ENCODE measurements around the gene PRSS21.

The PRSS21 gene

GRCh38 chr16:2843526-2843925 is 26.5 kb downstream of the PRSS21 start:
- no peak for DNase-seq (ENCODE audit: low spot score)

GRCh38 chr16:2845116-2845515 is 28.1 kb downstream of the PRSS21 start:
- DNase-seq (ENCODE audit: low spot score) = no peak

DNA sequence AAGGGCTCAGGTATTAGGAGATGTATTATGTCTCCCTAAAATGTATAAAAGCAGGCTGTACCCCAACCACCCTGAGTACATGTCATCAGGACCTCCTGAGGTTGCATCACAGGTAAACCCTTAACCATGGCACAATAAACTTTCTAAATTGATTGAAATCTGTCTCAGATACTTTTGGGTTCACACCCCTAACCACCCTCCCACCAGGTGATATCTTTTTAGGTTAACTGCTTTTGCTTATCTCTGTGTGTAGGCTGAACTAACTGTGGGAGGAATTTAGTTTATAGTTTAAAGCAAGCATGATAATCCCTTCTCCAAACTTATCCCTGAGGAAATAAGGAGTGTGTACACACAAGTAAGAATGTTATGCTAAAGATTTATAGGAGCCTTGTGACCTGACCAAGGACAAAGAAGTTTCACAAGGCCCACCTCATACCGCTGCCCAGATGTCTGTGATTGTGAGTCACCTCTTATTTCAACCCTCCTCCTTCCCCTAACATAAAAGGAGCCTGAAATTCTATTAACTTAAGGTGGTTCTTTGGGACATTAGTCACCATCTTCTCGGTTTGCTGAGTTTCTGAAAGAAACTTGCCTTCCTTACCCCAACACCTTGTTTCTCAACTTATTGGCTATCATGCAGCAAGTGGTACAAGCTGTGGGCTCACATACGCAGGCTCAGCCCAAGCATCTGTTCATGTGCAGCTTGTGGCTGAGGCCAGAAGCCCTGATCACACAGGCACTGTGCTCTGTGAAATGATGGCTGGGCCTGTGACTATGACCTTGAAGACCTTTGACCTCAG is 29.7 kb downstream of the PRSS21 start:
- no peak for DNase-seq (ENCODE audit: low spot score)

DNA sequence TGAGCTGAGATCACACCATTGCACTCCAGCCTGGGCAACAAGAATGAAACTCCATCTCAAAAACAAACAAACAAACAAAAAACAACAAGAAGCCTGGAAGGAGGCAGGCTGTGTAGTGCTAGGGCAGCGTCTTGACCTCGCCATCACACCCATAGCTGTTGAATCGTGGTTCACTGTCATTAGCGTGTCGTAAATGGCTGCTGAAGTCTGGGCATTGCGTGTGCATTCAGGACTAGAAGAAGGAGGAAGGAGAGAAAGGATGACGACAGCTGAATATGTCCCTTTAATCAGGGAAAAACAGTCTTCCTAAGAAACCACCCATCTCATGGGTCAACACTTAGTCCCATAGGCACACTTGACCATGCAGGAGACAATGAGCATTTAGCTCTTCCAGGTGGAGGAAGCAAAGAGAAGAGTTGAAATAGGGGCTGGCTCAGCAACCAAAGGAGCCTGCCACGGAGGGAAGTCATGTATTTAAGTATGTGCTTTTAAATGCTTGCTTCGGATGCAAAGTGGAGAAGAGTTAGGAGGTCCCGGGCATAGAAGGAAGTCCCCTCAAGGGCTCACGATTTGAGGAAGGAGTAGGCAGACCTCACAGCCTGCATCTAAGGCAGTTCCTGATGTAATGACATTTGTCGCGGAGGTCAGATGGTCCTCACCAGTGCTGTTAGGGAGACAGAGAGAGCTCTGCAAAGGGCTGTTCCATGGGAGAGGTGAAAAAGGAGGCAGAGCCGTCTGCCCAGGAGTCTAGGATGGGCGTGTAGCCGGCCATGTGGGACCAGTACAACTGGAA is 32.1 kb downstream of the PRSS21 start:
- no peak for DNase-seq (ENCODE audit: low spot score)

DNA sequence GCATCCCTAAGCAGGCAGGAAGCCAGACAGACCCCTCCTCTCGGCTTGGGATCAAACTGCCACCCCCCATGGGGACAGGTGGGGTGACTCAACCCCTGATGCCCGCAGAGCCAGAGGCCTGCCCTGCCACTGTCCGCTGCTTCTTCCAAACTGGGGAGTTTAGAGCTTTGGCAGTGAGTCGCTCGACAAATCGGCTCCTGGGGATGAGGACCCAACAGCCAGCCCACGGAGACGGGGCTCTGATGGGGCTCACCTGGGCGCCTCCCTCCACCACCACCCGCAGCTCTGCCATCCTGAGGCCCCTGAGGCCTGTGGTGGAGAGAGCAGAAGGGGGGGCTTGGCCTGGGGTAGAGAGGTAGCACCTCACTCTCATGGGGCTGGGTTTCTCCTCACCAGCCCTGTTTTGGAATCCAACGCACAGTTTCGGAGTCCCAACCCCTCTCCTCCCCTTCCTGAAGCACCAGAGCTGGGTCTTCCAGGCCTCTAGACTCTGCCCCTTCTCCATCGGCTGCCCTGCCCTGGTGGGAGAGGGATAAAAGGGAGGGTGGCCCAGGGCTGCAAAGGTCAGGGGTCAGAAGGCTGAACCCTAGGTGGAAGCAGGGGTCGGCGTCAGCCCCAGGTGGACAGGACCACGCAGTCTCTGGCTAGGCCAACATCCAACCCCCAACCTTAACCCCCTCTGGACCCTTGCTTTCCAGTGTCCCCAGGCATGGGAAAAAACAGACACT is 35.1 kb downstream of the PRSS21 start:
- no peak for DNase-seq (ENCODE audit: low spot score)

- DNase-seq (ENCODE audit: low spot score) = no peak
Measured at GRCh38 chr16:2852731-2853507, 35.9 kb downstream of the PRSS21 start.

GRCh38 chr16:2853531-2854073 is 36.6 kb downstream of the PRSS21 start:
- DNase-seq (ENCODE audit: low spot score) = no peak

- DNase-seq (ENCODE audit: low spot score) = no peak
Measured at GRCh38 chr16:2854700-2855309, 37.8 kb downstream of the PRSS21 start.

- no peak for DNase-seq (ENCODE audit: low spot score)
Measured at GRCh38 chr16:2855536-2855935, 38.5 kb downstream of the PRSS21 start.

DNA sequence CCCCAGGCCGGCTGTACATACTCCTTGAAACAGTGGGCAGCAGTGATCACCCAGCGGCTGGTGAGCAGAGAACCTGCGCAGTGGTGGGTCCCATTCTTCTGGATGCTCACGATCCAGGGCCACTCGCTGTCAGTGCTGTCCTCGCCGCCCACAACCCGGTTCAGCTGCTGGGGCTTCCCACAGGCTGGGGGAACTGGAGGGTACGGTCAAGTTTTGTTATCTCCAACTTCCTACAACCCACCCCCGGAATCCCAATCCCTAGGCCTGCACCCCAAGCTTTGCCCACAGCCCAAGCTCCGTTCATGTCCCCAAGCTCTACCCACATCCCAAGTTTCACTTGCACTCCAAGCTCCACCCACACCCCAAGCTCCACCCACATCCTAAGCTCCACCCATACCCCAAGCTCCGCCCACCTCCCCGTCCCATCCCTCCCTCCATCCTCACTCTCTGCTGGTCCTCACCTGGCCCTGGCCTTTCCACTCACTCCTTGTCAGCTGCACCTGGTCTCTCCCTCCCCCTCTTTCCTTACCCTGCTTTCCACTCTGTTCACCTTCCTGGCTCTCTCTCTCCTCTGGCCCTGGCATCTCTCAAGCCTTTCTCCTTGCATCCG is 39.1 kb downstream of the PRSS21 start:
- DNase-seq (ENCODE audit: low spot score) = no peak

DNA sequence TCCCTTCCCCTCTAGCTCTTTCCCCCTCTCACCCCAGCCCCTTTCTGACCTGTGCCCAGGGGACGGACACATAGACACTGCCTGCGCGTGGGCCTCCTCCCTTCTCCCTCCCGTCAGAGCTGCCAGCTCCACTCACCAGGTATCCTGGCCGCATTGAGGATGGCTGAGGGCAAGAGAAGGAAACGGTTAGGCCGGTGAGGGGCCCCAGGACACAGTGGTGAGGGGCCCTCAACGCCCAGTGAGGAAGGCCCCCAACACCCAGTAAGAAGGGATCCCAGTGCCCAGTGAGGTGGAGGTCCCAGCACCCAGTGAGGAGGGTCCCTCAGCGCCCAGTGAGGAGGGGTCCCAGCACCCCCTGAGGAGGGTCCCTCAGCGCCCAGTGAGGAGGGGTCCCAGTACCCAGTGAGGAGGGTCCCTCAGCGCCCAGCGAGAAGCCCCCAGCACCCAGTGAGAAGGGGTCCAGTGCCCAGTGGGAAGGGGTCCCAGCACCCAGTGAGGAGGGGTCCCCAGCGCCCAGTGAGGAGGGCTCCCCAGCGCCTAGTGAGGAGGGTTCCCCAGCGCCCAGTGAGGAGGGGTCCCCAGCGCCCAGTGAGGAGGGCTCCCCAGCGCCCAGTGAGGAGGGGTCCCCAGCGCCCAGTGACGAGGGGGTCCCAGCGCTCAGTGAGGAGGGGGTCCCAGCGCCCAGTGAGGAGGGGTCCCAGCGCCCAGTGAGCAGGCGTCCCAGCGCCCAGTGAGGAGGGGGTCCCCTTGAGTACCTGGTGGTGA is 39.8 kb downstream of the PRSS21 start:
- DNase-seq (ENCODE audit: low spot score) = no peak

DNA sequence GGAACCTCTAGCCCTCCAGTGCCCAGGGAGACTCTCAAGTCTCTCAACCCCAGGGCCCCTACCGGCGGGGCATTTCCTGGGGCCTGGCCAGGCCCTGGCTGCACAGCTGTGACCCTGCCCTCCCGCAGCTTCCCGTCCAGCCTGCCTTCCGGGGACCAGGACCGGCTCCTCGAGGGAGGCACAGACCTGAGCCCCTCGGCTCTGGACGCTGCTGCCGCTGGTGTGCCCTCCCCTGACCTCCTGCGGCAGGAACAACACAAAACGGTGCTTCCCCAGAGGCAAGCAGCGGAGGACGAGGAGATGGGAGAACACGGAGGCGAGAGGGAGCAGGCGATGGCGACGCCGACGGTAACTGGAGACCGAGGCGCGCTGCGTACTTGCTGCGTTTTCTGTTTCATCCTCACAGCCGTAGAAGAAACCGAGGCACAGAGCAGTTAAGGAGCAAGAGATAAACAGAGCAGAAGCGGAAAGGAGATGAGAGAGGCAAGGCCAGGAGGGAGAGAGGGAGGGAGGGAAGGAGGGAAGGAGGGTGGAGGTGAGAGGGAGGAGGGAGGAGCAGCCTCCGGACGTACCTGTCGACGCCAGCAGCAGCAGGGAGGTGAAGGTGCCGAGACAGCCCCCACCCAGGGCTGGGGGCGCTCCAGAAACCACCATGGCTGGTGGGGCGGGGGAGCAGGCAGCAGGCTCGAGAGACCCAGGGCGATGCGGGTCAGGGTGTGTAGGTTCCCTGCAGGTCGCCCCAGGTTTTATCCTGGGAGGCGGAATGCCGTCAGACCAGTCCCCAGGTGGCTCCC is 40.6 kb downstream of the PRSS21 start, which contains the start of gene PRSS22:
TSS of gene PRSS22 (minus strand) at position 720 of the 794 bp plus-strand sequence. CDS start at position 654, 66 bp downstream.
- no peak for DNase-seq (ENCODE audit: low spot score)

DNA sequence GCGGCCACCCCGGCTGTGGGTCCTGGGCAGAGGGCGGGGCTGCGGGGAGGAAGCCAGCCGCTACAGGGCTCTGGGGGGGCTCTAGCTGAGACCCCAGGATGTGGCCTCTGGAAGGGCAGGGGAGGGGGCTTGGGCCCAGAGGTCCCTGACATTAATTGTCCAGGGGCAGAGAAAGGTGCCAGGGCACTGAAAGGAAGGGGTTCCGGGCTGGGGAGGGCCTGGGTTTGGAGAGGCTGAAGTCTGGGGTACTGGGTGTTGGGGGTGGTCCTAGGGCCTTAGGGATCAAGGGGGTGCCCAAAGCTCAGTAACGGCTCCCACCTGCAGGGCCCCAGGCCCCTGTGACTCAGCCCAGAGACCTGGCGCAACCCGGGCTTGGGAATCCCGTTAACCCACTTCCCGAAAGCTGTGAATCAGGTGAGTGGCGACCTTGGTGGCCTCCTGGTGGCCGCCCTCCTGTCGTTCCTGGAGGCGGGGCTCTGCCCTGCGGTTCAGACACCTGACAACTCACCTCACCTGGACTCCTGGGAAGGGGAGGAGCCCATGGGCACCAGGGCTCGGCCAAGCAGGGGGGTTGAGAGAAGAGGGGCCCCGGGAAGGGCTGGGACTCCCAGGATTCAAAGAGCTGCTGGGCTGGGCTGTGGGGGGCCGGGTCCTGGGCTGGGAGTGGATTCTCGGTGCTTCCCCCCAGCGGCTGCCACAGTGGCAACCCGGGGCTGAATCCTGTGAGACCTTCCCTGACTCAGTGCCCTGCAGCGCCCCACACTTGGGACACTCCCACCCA is 41.4 kb downstream of the PRSS21 start:
- DNase-seq (ENCODE audit: low spot score) = no peak

GRCh38 chr16:2859686-2860265 is 42.7 kb downstream of the PRSS21 start:
- no peak for DNase-seq (ENCODE audit: low spot score)

DNA sequence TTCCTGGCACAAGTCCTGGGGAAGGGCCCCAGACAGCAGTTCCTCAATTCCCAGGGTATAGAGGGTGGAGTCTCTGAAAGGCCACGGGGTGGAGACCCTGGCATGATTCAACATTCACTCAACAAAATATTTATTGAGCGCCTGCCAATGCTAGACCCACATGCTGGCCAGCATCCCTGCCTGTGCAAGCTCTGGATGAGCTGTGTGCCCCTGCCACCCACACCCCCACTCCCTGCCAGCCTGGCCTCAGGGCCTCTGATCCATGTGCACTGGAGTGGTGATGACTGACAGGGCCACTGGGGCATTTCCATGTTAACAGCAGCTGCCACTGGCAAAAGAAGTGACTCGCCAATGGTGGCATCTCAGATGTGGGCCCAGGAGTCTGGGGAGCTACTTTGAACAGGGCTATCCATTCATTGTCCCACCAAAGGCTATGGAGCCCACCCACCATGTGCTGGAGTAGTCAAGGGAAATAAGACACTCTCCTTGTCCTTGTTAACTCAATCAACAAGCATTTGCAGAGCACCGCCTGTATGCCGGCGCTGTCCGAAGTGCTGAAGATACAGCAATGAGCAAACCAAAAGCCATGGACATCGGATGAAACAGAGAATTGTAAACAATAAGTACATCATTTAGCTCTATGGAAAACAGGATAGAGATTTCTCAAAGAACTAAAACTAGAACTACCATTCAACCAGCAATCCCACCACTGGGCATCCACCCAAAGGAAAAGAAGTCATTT is 44.0 kb downstream of the PRSS21 start:
- DNase-seq (ENCODE audit: low spot score) = no peak

DNA sequence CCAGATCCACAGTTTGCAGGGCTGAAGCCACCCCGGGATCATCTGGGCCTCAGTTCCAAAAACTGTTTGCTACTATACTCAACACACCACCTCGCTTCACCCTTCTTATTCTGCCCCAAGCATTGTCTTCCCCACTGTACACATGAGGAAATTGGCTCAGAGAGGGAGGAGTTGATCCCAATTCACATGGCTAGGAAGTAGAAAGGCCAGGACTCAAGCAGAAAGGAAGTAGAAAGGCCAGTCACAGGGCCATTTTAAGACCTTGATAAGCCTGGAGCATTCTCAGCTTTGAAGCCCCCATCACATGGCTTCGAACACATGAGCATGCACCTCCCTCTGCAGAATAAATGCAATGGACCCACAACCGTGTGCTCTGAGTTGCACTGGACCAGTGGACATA is 48.6 kb downstream of the PRSS21 start:
- no peak for DNase-seq (ENCODE audit: low spot score)

DNA sequence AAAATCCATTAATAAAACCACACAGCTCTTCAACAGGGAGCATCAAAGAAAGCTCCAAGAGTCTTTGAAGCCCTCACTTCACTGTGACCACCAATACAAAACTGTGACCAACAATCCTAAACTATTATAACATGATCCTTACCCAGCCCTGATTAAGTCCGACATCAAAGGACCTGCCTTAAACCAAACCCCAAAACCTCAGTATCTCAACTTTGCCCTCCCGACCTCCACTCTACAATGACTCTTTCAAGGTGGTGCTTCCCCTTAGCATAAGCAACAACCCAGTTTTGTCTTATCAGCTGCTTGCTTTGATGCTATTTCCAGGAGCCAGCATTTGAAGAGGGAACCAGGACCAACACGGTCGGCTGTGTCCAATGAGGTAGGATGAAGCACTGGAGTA is 49.4 kb downstream of the PRSS21 start:
- no peak for DNase-seq (ENCODE audit: low spot score)

All from activated CD4-positive, alpha-beta T cell treated with anti-CD3 and anti-CD28 coated beads, Interleukin-2, Interleukin-4, amounts not matched to agents 100 ng/mL and 50 ng/mL, durations not matched to agents 16 hours and 8 hours (primary cell).